IPS DF 4.7 (cell line): Measurements from ENCODE around the gene TRPT1.

Experiments used
- DNase-seq: peaks from one replicate; pipeline ENCODE4 v3.0.0-alpha.2; 2013; ENCODE audit warnings: low spot score; ENCODE audit errors: extremely low read depth

TRPT1 gene

GRCh38 chr11:64178951-64179639 lies 46.9 kb downstream of the TRPT1 start:
- no peak for DNase-seq

GRCh38 chr11:64178203-64178602 lies 47.8 kb downstream of the TRPT1 start:
- DNase-seq, result no peak

- no peak for DNase-seq
These were observed 49.2 kb downstream of the TRPT1 start for GRCh38 chr11:64176751-64177150.
